Testis (tissue), 2 donors: ENCODE measurements around the gene EFEMP2.

ENCODE experiments used
- CTCF ChIP-seq, 3 experiments: fragments of 450-650 bp in 2 of 3; fragments of 200-600 bp in 1 of 3; sonication (generic) in 1 of 3; IDR thresholded peaks; one replicate each; pipeline ENCODE4 v1.5.1; 2016 to 2019; ENCODE audit warnings: antibody characterized with exemption in 3 of 3, mild to moderate bottlenecking in 2 of 3, moderate library complexity in 1 of 3
- POLR2A ChIP-seq: fragments of 450-650 bp; IDR thresholded peaks from one replicate; pipeline ENCODE4 v1.6.1; 2017; ENCODE audit warnings: antibody characterized with exemption, mild to moderate bottlenecking, moderate library complexity

DNA sequence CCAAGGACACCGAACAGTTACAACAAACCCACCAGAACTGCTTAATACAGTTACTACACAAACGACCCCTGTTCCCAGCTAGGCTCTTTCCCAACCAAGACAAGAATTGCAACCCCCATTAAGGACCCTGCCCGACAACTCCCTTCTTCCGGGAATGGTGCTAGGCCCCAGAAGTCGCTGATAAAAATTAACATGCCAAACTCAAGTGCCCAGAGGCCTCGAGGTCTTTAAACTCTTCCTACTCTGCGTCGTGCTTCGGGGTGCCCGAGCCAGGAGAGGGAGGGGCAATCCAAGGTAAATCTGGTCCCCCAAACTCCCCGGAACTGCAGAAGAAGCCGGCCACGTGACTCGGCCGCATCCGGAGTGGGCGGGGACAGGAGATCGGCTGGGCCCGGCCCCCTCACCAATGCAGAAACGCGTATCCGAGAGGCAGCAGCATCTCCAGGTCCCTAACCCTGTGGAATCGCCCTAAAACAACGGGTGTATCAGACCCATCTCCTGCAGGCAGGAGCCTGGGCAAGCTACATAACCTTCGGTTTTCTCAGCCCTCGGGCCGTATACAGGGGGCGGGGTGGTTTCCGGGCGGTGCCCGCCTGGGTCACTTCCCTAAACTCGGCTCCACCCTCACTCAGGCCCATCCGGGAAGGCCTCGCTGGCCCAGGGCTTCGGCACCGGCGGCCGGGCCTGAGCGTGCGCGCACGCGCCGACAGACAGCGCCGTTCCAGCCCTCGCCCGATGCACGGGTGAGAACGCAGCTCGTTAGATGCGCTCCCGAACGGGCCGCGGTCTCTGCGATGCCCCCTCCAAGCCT, 15.7 kb downstream of the EFEMP2 start:
- TF ChIP-seq CTCF (IDR thresholded peaks at IDR 0.05) = no peak
- no peak for TF ChIP-seq POLR2A
